ENCODE measurements around the gene TBX18.

The TBX18 gene

GRCh38 chr6:84773431-84774156 is 9.2 kb upstream of the TBX18 start:
- DNase-seq (ENCODE audit: low read depth, low spot score): no peak
- no peak overlapping the region for H3K27ac ChIP-seq

- no peak for DNase-seq (ENCODE audit: low read depth, low spot score)
- no peak overlapping the region for H3K27ac ChIP-seq
Observed at GRCh38 chr6:84773133-84773430, 8.7 kb upstream of the TBX18 start.

- no peak for DNase-seq (ENCODE audit: low read depth, low spot score)
- H3K27ac ChIP-seq: no peak overlapping the region
Observed at GRCh38 chr6:84772428-84773132, 8.2 kb upstream of the TBX18 start.

- DNase-seq (ENCODE audit: low read depth, low spot score): no peak
- H3K27ac ChIP-seq: no peak overlapping the region
Observed at GRCh38 chr6:84771756-84772356, 7.5 kb upstream of the TBX18 start.

- DNase-seq (ENCODE audit: low read depth, low spot score): no peak
- H3K27ac ChIP-seq: no peak overlapping the region
Observed at GRCh38 chr6:84771125-84771755, 6.8 kb upstream of the TBX18 start.

GRCh38 chr6:84770521-84770920 is 6.1 kb upstream of the TBX18 start:
- H3K27ac ChIP-seq: no peak overlapping the region
- DNase-seq (ENCODE audit: low read depth, low spot score): no peak

GRCh38 chr6:84769306-84769705 is 4.9 kb upstream of the TBX18 start:
- no peak for DNase-seq (ENCODE audit: low read depth, low spot score)
- no peak overlapping the region for H3K27ac ChIP-seq

- H3K27ac ChIP-seq: no peak overlapping the region
- DNase-seq (ENCODE audit: low read depth, low spot score): no peak
Observed at GRCh38 chr6:84768442-84769174, 4.2 kb upstream of the TBX18 start.

- DNase-seq (ENCODE audit: low read depth, low spot score): no peak
- no peak overlapping the region for H3K27ac ChIP-seq
Observed at GRCh38 chr6:84767526-84768201, 3.3 kb upstream of the TBX18 start.

GRCh38 chr6:84766799-84767525 is 2.6 kb upstream of the TBX18 start:
- DNase-seq (ENCODE audit: low read depth, low spot score): no peak
- no peak overlapping the region for H3K27ac ChIP-seq

GRCh38 chr6:84766118-84766798 is 1.9 kb upstream of the TBX18 start:
- DNase-seq (ENCODE audit: low read depth, low spot score): no peak
- no peak overlapping the region for H3K27ac ChIP-seq

- no peak for DNase-seq (ENCODE audit: low read depth, low spot score)
- no peak overlapping the region for H3K27ac ChIP-seq
Observed at GRCh38 chr6:84763886-84764331, 489 bp downstream of the TBX18 start.

GRCh38 chr6:84763003-84763885 is 1.2 kb downstream of the TBX18 start:
- no peak for DNase-seq (ENCODE audit: low read depth, low spot score)
- H3K27ac ChIP-seq: no peak overlapping the region

GRCh38 chr6:84762220-84763002 is 2.0 kb downstream of the TBX18 start:
- H3K27ac ChIP-seq: no peak overlapping the region
- DNase-seq (ENCODE audit: low read depth, low spot score): no peak

GRCh38 chr6:84758486-84758885 is 5.9 kb downstream of the TBX18 start:
- H3K27ac ChIP-seq: no peak overlapping the region
- no peak for DNase-seq (ENCODE audit: low read depth, low spot score)

GRCh38 chr6:84756877-84757276 is 7.5 kb downstream of the TBX18 start:
- no peak overlapping the region for H3K27ac ChIP-seq

GRCh38 chr6:84756466-84756865 is 7.9 kb downstream of the TBX18 start:
- DNase-seq (ENCODE audit: low read depth, low spot score): no peak
- H3K27ac ChIP-seq: no peak overlapping the region

More at GRCh38 chr6:84756877-84757276, 7.5 kb downstream of the TBX18 start:
- no peak for DNase-seq (ENCODE audit: low read depth, low spot score)

All from epithelial cell of prostate (primary cell).